HepG2 (cell line): Measurements from ENCODE around the gene TMEM266. TPM values are rescaled to one million over a fixed set of nuclear protein-coding genes. Genes with fewer than 3 reads are reported as not detected.

ENCODE experiments used
- AKAP8 ChIP-seq: sonication (generic); formaldehyde crosslinking; IDR thresholded peaks from 2 replicates; pipeline ENCODE4 v1.5.1; 2020; ENCODE audit warnings: mild to moderate bottlenecking, missing genetic modification reagents
- DPF2 ChIP-seq: sonication (generic); formaldehyde crosslinking; IDR thresholded peaks from 2 replicates; pipeline ENCODE4 v1.4.0; 2020; ENCODE audit warnings: mild to moderate bottlenecking, low read depth, missing genetic modification reagents, borderline replicate concordance
- FOXA3 ChIP-seq: IDR thresholded peaks from 2 replicates; pipeline ENCODE4 v1.6.1; 2016; ENCODE audit warnings: missing genetic modification reagents, missing compliant biosample characterization
- GABPB1 ChIP-seq: IDR thresholded peaks from 2 replicates; pipeline ENCODE4 v1.6.1; 2016; ENCODE audit warnings: mild to moderate bottlenecking, missing genetic modification reagents, moderate library complexity, missing compliant biosample characterization
- KDM2A ChIP-seq: sonication (generic); formaldehyde crosslinking; IDR thresholded peaks from 2 replicates; pipeline ENCODE4 v1.4.0; 2020; ENCODE audit warnings: low read depth, missing genetic modification reagents, borderline replicate concordance
- MBNL3 ChIP-seq: fragments of 250-450 bp; sonication (Bioruptor Pico); conservative IDR thresholded peaks from 2 replicates; pipeline ENCODE4 v1.8.0; 2022; ENCODE audit warnings: mild to moderate bottlenecking, inconsistent platforms
- MEIS2 ChIP-seq: sonication (generic); formaldehyde crosslinking; IDR thresholded peaks from 2 replicates; pipeline ENCODE4 v1.9.0; 2021; ENCODE audit warnings: mild to moderate bottlenecking, missing genetic modification reagents
- SIX1 ChIP-seq: sonication (generic); formaldehyde crosslinking; IDR thresholded peaks from 2 replicates; pipeline ENCODE4 v1.4.0; 2020; ENCODE audit warnings: missing genetic modification reagents, borderline replicate concordance
- SMARCE1 ChIP-seq: fragments of 450-650 bp; IDR thresholded peaks from 2 replicates; pipeline ENCODE4 v1.6.1; 2017; ENCODE audit warnings: borderline replicate concordance
- SYNCRIP ChIP-seq: fragments of 200-400 bp; formaldehyde crosslinking; IDR thresholded peaks from 2 replicates; pipeline ENCODE4 v1.6.1; 2018; ENCODE audit warnings: mild to moderate bottlenecking, low read depth, low read length; ENCODE audit not compliant: insufficient read depth
- TMF1 ChIP-seq: sonication (generic); formaldehyde crosslinking; IDR thresholded peaks from 2 replicates; pipeline ENCODE4 v1.8.1; 2022; ENCODE audit warnings: low read depth, missing genetic modification reagents
- ZFX ChIP-seq: sonication (generic); formaldehyde crosslinking; IDR thresholded peaks from 2 replicates; pipeline ENCODE4 v1.4.0; 2020; ENCODE audit warnings: mild to moderate bottlenecking, low read depth, missing genetic modification reagents, moderate library complexity
- ZMYM2 ChIP-seq: sonication (generic); formaldehyde crosslinking; IDR thresholded peaks from 2 replicates; pipeline ENCODE4 v1.8.0; 2022; ENCODE audit warnings: mild to moderate bottlenecking, missing genetic modification reagents
- ZNF232 ChIP-seq: sonication (generic); formaldehyde crosslinking; IDR thresholded peaks from 2 replicates; pipeline ENCODE4 v1.4.0; 2020; ENCODE audit warnings: missing genetic modification reagents, borderline replicate concordance
- ZNF264 ChIP-seq: sonication (generic); formaldehyde crosslinking; IDR thresholded peaks from 2 replicates; pipeline ENCODE4 v1.4.0; 2020; ENCODE audit warnings: missing genetic modification reagents
- ZNF430 ChIP-seq: sonication (generic); formaldehyde crosslinking; IDR thresholded peaks from 2 replicates; pipeline ENCODE4 v1.9.0; 2021; ENCODE audit warnings: mild to moderate bottlenecking, missing genetic modification reagents
- ZNF605 ChIP-seq: sonication (generic); formaldehyde crosslinking; IDR thresholded peaks from 2 replicates; pipeline ENCODE4 v1.8.0; 2022; ENCODE audit warnings: mild to moderate bottlenecking, missing genetic modification reagents
- ZNF614 ChIP-seq: IDR thresholded peaks from 2 replicates; pipeline ENCODE4 v1.6.1; 2018; ENCODE audit warnings: missing biosample characterization, missing genetic modification reagents, inconsistent platforms, borderline replicate concordance
- ZNF772 ChIP-seq: sonication (generic); formaldehyde crosslinking; IDR thresholded peaks from 2 replicates; pipeline ENCODE4 v1.5.0; 2020; ENCODE audit warnings: mild to moderate bottlenecking, missing genetic modification reagents
- polyA plus RNA-seq, 8 experiments: library from polyadenylated mRNA; depleted of rRNA in 3 of 8; stranded (reverse) in 7 of 8; unstranded in 1 of 8; fragments of >200 nt; fragmentation: Illumina TruSeq in 4 of 8; extraction: Trizol in 4 of 8; gene quantifications; 2 replicates each; pipeline versions ENCODE4 v1.2.1 to v1.2.3, GENCODE V29; 2011 to 2016; ENCODE audit warnings: low read depth in 4 of 8, missing spikeins in 1 of 8, mixed read lengths in 1 of 8; ENCODE audit not compliant: insufficient read depth in 1 of 8
- total RNA-seq, 5 experiments: library from RNA; depleted of rRNA; stranded (reverse); fragments of >200 nt; fragmentation: Illumina TruSeq; extraction: Trizol; gene quantifications; 2 replicates each; pipeline ENCODE4 v1.2.3, GENCODE V29; 2016; ENCODE audit warnings: low read depth in 1 of 5
- TF ChIP-seq, protein P1 (sequence below): sonication (generic); formaldehyde crosslinking; IDR thresholded peaks from 2 replicates; pipeline ENCODE4 v1.8.0; 2022; ENCODE audit warnings: low read depth, missing genetic modification reagents
- TF ChIP-seq, protein P2 (sequence below): sonication (generic); formaldehyde crosslinking; IDR thresholded peaks from 2 replicates; pipeline ENCODE4 v1.4.0; 2020; ENCODE audit warnings: mild to moderate bottlenecking, missing genetic modification reagents
- TF ChIP-seq, protein P3 (sequence below): sonication (generic); formaldehyde crosslinking; IDR thresholded peaks from 2 replicates; pipeline ENCODE4 v1.4.0; 2020; ENCODE audit warnings: missing genetic modification reagents, borderline replicate concordance

TMEM266 gene
- total and polyA plus RNA-seq, 2 of the 13 experiments (the other 11 are each of a cell fraction or from before 2014, with no cell fraction given): 0.04 TPM; not detected in 1

DNA sequence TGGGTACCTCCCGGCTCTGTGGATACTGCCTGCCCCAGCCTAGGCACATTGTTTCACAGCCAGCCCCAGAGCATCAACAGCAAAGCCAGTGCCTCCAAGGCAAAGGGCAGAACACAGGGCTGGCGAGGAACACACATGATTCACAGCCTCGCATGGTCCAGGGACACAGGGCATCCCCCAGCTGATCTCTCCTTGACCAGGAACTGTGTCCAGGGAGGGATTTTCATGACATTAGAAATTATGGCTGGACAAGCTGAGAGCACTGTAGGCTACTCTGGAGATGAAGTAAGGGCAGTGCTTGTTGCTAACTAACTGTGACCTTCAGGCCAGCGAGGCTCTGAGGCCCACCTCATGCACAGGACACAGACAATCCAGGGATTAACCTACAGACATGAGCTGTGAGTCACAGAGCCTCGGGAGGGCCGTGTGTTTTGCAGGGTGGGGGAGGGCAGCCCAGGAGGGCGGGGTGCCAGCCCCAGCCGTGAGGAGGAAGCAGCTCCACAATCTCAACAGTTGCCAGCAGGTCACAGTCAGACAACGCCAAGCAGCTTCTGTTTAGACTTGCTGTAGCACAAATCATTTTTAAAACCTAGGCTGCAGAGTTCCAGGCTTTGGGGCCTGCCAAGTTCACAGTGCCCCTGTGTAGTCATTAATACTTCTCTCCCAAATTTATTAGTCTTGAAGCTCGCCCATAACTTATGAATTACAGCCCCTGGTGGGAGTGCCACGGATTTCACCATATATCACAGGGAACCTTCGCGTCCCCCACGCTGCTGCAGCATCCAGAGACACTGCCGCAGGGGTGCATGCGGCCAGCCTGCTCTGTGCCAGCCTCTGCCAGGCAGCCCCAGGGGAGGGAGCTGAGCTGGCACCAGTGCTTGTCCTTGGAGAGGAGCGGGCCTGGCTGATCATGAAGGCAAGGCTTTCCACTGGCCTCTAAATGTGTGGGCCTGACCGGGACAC, 136.8 kb downstream of the TMEM266 start (continued):
- TF ChIP-seq FOXA3 (CRISPR knock-in tag) (peak; percentile 48; the same call in 1 of the 2 replicates), ZFX (CRISPR knock-in tag) (peak; percentile 84), KDM2A (CRISPR knock-in tag) (peak; percentile 20; the same call in 1 of the 2 replicates), SMARCE1 (no peak), ZNF614 (peak; percentile 27; the same call in 1 of the 2 replicates), ZNF430 (CRISPR knock-in tag) (peak; percentile 32; the same call in 1 of the 2 replicates), ZNF264 (0 out of 2 replicates have a peak, but pooled peaks have one; percentile 48), AKAP8 (CRISPR knock-in tag) (peak; percentile 16; the same call in 1 of the 2 replicates), SIX1 (CRISPR knock-in tag) (no peak), ZMYM2 (CRISPR knock-in tag) (0 out of 2 replicates have a peak, but pooled peaks have one; percentile 21), TMF1 (CRISPR knock-in tag) (0 out of 2 replicates have a peak, but pooled peaks have one; percentile 23), GABPB1 (CRISPR knock-in tag) (peak; percentile 32; the same call in 1 of the 2 replicates), MEIS2 (CRISPR knock-in tag) (0 out of 2 replicates have a peak, but pooled peaks have one; percentile 43), ZNF232 (CRISPR knock-in tag) (0 out of 2 replicates have a peak, but pooled peaks have one; percentile 59), ZNF772 (CRISPR knock-in tag) (no peak), MBNL3 (no peak), ZNF605 (0 out of 2 replicates have a peak, but pooled peaks have one; percentile 28), SYNCRIP (no peak), DPF2 (0 out of 2 replicates have a peak, but pooled peaks have one; percentile 30)
- TF ChIP-seq, protein P1, sequence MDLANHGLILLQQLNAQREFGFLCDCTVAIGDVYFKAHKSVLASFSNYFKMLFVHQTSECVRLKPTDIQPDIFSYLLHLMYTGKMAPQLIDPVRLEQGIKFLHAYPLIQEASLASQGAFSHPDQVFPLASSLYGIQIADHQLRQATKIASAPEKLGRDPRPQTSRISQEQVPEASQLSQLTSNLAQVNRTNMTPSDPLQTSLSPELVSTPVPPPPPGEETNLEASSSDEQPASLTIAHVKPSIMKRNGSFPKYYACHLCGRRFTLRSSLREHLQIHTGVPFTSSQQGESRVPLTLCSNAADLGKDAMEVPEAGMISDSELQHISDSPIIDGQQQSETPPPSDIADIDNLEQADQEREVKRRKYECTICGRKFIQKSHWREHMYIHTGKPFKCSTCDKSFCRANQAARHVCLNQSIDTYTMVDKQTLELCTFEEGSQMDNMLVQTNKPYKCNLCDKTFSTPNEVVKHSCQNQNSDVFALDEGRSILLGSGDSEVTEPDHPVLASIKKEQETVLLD (CRISPR knock-in tag): no peak
- TF ChIP-seq, protein P2, sequence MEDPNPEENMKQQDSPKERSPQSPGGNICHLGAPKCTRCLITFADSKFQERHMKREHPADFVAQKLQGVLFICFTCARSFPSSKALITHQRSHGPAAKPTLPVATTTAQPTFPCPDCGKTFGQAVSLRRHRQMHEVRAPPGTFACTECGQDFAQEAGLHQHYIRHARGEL: no peak
- TF ChIP-seq, protein P3, sequence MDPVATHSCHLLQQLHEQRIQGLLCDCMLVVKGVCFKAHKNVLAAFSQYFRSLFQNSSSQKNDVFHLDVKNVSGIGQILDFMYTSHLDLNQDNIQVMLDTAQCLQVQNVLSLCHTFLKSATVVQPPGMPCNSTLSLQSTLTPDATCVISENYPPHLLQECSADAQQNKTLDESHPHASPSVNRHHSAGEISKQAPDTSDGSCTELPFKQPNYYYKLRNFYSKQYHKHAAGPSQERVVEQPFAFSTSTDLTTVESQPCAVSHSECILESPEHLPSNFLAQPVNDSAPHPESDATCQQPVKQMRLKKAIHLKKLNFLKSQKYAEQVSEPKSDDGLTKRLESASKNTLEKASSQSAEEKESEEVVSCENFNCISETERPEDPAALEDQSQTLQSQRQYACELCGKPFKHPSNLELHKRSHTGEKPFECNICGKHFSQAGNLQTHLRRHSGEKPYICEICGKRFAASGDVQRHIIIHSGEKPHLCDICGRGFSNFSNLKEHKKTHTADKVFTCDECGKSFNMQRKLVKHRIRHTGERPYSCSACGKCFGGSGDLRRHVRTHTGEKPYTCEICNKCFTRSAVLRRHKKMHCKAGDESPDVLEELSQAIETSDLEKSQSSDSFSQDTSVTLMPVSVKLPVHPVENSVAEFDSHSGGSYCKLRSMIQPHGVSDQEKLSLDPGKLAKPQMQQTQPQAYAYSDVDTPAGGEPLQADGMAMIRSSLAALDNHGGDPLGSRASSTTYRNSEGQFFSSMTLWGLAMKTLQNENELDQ (CRISPR knock-in tag): no peak
